SK-N-SH treated with all-trans-retinoic acid at 6 μM for 48 hours (cell line): ENCODE results near the gene DNAJC27.

Experiments
- ATAC-seq: fragments of 200-7000 bp; cut with Tn5 transposase; 3 replicates; pipeline ENCODE4 v1.9.1; 2020; ENCODE audit warnings: mild to moderate bottlenecking, moderate library complexity
- BACH2 ChIP-seq: fragments of 250-450 bp; sonication (Bioruptor Pico); IDR thresholded peaks from 2 replicates; pipeline ENCODE4 v1.9.0; 2021; ENCODE audit warnings: mild to moderate bottlenecking, borderline replicate concordance
- CSDC2 ChIP-seq: fragments of 250-450 bp; sonication (Bioruptor Pico); IDR thresholded peaks from 2 replicates; pipeline ENCODE4 v1.5.0; 2020; ENCODE audit warnings: mild to moderate bottlenecking, moderate library complexity
- ESRRG ChIP-seq: fragments of 250-450 bp; sonication (Bioruptor Pico); IDR thresholded peaks from 2 replicates; pipeline ENCODE4 v1.6.1; 2021; ENCODE audit warnings: mild to moderate bottlenecking
- GLIS3 ChIP-seq: fragments of 250-450 bp; sonication (Bioruptor Pico); IDR thresholded peaks from 2 replicates; pipeline ENCODE4 v1.5.0; 2020; ENCODE audit warnings: mild to moderate bottlenecking, moderate library complexity
- ISL1 ChIP-seq: fragments of 250-450 bp; sonication (Bioruptor Pico); IDR thresholded peaks from 2 replicates; pipeline ENCODE4 v2.1.2; 2022; ENCODE audit warnings: mild to moderate bottlenecking, moderate library complexity
- OSR1 ChIP-seq: fragments of 250-450 bp; sonication (Bioruptor Pico); IDR thresholded peaks from 2 replicates; pipeline ENCODE4 v1.8.0; 2022; ENCODE audit warnings: moderate library complexity, mild to moderate bottlenecking, inconsistent platforms
- PPARA ChIP-seq: fragments of 250-450 bp; sonication (Bioruptor Pico); IDR thresholded peaks from 2 replicates; pipeline ENCODE4 v1.5.0; 2020; ENCODE audit warnings: mild to moderate bottlenecking, borderline replicate concordance
- RARB ChIP-seq: fragments of 250-450 bp; sonication (Bioruptor Pico); IDR thresholded peaks from 2 replicates; pipeline ENCODE4 v1.8.0; 2021; ENCODE audit warnings: mild to moderate bottlenecking, moderate library complexity
- SNAI2 ChIP-seq: fragments of 250-450 bp; sonication (Bioruptor Pico); IDR thresholded peaks from 2 replicates; pipeline ENCODE4 v1.5.0; 2020; ENCODE audit warnings: mild to moderate bottlenecking, moderate library complexity
- TCF4 ChIP-seq: fragments of 250-450 bp; sonication (Bioruptor Pico); IDR thresholded peaks from 2 replicates; pipeline ENCODE4 v1.8.0; 2021; ENCODE audit warnings: mild to moderate bottlenecking, moderate library complexity, borderline replicate concordance
- TOX ChIP-seq: fragments of 250-450 bp; sonication (Bioruptor Pico); IDR thresholded peaks from 2 replicates; pipeline ENCODE4 v1.8.0; 2021; ENCODE audit warnings: mild to moderate bottlenecking, moderate library complexity, borderline replicate concordance
- ZC3H10 ChIP-seq: fragments of 250-450 bp; sonication (Bioruptor Pico); IDR thresholded peaks from 2 replicates; pipeline ENCODE4 v1.5.1; 2021; ENCODE audit warnings: mild to moderate bottlenecking, moderate library complexity
- ZFP3 ChIP-seq: fragments of 250-450 bp; sonication (Bioruptor Pico); IDR thresholded peaks from 2 replicates; pipeline ENCODE4 v1.5.0; 2020; ENCODE audit warnings: mild to moderate bottlenecking, moderate library complexity
- ZNF565 ChIP-seq: fragments of 450-650 bp; formaldehyde crosslinking; conservative IDR thresholded peaks from 2 replicates; pipeline ENCODE4 v1.5.0; 2020; ENCODE audit warnings: low read depth, mild to moderate bottlenecking, moderate library complexity
- ZNF8 ChIP-seq: fragments of 450-650 bp; formaldehyde crosslinking; IDR thresholded peaks from 2 replicates; pipeline ENCODE4 v1.5.0; 2020; ENCODE audit warnings: mild to moderate bottlenecking, moderate library complexity
- TF ChIP-seq, protein P1 (sequence below): fragments of 250-450 bp; sonication (Bioruptor Pico); IDR thresholded peaks from 2 replicates; pipeline ENCODE4 v1.8.0; 2021; ENCODE audit warnings: low read depth, mild to moderate bottlenecking, moderate library complexity, borderline replicate concordance
- TF ChIP-seq, protein P2 (sequence below): fragments of 250-450 bp; sonication (Bioruptor Pico); IDR thresholded peaks from 2 replicates; pipeline ENCODE4 v1.5.1; 2021; ENCODE audit warnings: mild to moderate bottlenecking, moderate library complexity
- TF ChIP-seq, protein P3 (sequence below): fragments of 250-450 bp; sonication (Bioruptor Pico); IDR thresholded peaks from 2 replicates; pipeline ENCODE4 v1.5.1; 2020; ENCODE audit warnings: low read depth, mild to moderate bottlenecking, moderate library complexity
- TF ChIP-seq, protein P4 (sequence below): fragments of 250-450 bp; sonication (Bioruptor Pico); IDR thresholded peaks from 2 replicates; pipeline ENCODE4 v1.8.0; 2020; ENCODE audit warnings: mild to moderate bottlenecking, moderate library complexity, borderline replicate concordance

Gene DNAJC27

DNA sequence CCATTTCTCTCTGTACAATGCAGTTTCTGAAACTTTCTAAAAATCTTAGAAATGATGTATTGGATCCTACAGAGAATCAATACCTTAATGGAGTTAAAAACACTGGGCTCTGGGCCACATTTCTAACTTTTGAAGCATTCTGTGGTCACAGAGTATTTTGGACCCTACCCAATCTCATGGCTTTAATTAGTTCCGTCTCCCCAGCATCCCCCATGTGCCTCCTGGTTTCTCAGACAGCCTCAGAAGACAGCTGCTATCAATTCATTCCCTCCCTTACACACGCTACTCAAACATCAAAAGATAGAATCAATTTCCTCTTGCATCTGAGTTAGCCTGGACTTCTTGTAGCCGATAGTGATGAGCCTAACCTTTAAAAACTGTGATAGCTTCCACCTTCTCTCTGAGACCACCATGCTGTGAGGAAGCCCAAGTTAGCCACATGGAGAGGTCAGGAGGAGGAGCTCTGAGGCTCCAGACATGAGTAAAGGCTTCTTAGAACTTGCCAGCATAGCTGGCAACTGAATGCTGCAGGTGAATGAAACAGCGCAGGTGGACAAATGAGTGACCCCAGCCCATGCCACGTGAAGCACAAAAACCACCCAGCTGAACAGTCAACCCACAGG, 62.1 kb downstream of the DNAJC27 start:
- peak; percentile 85 for ATAC-seq
- TF ChIP-seq ZFP3 (no peak), ZC3H10 (CRISPR knock-in tag) (no peak), RARB (no peak), ZNF565 (CRISPR knock-in tag) (peak; percentile 88; the same call in 1 of the 2 replicates), ISL1 (CRISPR knock-in tag) (no peak)
- TF ChIP-seq, protein P1, sequence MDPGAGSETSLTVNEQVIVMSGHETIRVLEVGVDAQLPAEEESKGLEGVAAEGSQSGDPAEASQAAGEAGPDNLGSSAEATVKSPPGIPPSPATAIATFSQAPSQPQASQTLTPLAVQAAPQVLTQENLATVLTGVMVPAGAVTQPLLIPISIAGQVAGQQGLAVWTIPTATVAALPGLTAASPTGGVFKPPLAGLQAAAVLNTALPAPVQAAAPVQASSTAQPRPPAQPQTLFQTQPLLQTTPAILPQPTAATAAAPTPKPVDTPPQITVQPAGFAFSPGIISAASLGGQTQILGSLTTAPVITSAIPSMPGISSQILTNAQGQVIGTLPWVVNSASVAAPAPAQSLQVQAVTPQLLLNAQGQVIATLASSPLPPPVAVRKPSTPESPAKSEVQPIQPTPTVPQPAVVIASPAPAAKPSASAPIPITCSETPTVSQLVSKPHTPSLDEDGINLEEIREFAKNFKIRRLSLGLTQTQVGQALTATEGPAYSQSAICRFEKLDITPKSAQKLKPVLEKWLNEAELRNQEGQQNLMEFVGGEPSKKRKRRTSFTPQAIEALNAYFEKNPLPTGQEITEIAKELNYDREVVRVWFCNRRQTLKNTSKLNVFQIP (CRISPR knock-in tag), result no peak

DNA sequence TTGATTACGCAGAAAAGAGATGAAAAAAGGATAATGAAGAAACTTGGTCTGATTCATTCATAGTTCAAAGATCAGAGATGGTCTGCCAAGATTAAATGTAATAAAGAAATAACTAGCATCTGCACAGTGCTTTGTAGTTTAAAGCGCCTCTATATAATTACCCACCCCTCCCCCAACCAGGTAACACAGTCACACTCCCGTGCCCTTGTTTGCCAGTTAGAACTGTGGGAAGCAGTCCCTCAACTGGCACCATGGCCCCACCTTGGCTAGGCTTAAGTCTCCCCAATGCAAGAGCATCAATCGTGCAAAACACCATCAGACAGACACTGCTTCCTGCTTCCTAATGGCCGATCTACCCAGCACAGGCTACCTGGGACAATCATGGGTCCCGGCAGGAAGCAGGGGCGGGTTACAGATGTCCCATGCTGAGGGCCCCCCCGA, 63.3 kb downstream of the DNAJC27 start:
- TF ChIP-seq ESRRG (no peak), CSDC2 (CRISPR knock-in tag) (no peak), GLIS3 (CRISPR knock-in tag) (no peak), RARB (no peak), SNAI2 (no peak), PPARA (CRISPR knock-in tag) (no peak), TOX (CRISPR knock-in tag) (no peak), OSR1 (CRISPR knock-in tag) (no peak), TCF4 (CRISPR knock-in tag) (no peak), ZNF8 (CRISPR knock-in tag) (no peak), ZC3H10 (CRISPR knock-in tag) (no peak)
- TF ChIP-seq, protein P2, sequence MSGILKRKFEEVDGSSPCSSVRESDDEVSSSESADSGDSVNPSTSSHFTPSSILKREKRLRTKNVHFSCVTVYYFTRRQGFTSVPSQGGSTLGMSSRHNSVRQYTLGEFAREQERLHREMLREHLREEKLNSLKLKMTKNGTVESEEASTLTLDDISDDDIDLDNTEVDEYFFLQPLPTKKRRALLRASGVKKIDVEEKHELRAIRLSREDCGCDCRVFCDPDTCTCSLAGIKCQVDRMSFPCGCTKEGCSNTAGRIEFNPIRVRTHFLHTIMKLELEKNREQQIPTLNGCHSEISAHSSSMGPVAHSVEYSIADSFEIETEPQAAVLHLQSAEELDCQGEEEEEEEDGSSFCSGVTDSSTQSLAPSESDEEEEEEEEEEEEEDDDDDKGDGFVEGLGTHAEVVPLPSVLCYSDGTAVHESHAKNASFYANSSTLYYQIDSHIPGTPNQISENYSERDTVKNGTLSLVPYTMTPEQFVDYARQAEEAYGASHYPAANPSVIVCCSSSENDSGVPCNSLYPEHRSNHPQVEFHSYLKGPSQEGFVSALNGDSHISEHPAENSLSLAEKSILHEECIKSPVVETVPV (CRISPR knock-in tag), result no peak
- TF ChIP-seq, protein P3, sequence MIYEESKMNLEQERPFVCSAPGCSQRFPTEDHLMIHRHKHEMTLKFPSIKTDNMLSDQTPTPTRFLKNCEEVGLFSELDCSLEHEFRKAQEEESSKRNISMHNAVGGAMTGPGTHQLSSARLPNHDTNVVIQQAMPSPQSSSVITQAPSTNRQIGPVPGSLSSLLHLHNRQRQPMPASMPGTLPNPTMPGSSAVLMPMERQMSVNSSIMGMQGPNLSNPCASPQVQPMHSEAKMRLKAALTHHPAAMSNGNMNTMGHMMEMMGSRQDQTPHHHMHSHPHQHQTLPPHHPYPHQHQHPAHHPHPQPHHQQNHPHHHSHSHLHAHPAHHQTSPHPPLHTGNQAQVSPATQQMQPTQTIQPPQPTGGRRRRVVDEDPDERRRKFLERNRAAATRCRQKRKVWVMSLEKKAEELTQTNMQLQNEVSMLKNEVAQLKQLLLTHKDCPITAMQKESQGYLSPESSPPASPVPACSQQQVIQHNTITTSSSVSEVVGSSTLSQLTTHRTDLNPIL (CRISPR knock-in tag), result no peak
- no peak for ATAC-seq

DNA sequence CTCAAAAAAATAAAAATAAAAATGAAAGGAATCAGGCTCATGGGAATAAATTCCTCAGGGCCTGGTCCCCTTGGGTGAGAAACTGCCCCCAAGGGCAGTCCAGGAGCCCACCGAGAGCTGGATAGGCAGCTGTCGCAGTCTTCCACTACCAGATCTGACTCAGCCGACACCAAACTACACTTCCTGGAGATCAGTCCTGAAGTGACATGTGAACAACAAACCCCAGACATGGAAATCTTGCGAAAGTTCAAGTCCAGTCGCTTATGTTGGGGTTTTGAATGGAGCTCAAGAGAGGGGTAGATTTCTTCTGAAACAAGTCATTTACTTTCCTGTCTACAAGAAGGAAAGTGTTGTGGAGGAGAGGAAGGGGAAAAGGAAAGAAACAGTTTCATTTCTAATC, 64.6 kb downstream of the DNAJC27 start:
- ATAC-seq, result no peak
- TF ChIP-seq RARB (no peak), OSR1 (CRISPR knock-in tag) (no peak), ISL1 (CRISPR knock-in tag) (no peak), BACH2 (no peak), CSDC2 (CRISPR knock-in tag) (no peak), ZC3H10 (CRISPR knock-in tag) (no peak)
- TF ChIP-seq, protein P2 (CRISPR knock-in tag), result no peak
- TF ChIP-seq, protein P1 (CRISPR knock-in tag), result no peak

DNA sequence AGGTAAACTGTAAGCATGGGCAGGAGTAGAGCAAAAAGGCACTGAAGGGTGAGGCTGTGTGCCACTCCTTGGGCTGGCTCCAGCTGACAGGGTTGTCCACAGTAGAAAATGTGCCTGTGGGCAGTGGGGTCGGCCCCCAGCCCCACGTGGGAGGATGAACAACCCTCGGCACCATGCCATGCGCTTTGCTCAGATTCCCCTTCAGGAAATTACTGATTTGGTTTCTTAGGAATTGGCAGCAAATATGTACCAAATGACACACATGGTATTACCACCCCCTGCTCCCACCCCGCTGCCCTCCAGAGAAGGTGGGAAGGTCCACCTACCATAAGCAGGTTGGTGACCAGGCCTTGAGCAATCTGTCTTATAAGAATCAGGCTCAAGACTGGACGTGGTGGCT, 65.3 kb downstream of the DNAJC27 start:
- no peak for ATAC-seq
- TF ChIP-seq, protein P4, sequence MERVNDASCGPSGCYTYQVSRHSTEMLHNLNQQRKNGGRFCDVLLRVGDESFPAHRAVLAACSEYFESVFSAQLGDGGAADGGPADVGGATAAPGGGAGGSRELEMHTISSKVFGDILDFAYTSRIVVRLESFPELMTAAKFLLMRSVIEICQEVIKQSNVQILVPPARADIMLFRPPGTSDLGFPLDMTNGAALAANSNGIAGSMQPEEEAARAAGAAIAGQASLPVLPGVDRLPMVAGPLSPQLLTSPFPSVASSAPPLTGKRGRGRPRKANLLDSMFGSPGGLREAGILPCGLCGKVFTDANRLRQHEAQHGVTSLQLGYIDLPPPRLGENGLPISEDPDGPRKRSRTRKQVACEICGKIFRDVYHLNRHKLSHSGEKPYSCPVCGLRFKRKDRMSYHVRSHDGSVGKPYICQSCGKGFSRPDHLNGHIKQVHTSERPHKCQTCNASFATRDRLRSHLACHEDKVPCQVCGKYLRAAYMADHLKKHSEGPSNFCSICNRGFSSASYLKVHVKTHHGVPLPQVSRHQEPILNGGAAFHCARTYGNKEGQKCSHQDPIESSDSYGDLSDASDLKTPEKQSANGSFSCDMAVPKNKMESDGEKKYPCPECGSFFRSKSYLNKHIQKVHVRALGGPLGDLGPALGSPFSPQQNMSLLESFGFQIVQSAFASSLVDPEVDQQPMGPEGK (CRISPR knock-in tag), result no peak
- TF ChIP-seq, protein P1 (CRISPR knock-in tag), result no peak
- TF ChIP-seq, protein P2 (CRISPR knock-in tag), result no peak
- TF ChIP-seq TCF4 (CRISPR knock-in tag), result no peak
